HG02759 (cell line): ENCODE results near the gene NIPBL.
"Not testable (repeated sequence)": the region's sequence is repeated elsewhere in the genome, so short reads cannot be mapped to it uniquely, and the experiment has no call there.

Experiments used
- ATAC-seq: cut with Tn5 transposase; IDR thresholded peaks from one replicate; pipeline ENCODE4 v1.9.1; 2021; ENCODE audit warnings: mild to moderate bottlenecking, moderate library complexity; ENCODE audit not compliant: unreplicated experiment

The NIPBL gene

GRCh38 chr5:36901077-36901476 is 24.5 kb downstream of the NIPBL start:
- not testable (repeated sequence) for ATAC-seq

GRCh38 chr5:36901856-36902255 is 25.3 kb downstream of the NIPBL start:
- ATAC-seq, result no peak

GRCh38 chr5:36902353-36902752 is 25.8 kb downstream of the NIPBL start:
- ATAC-seq, result no peak

- no peak for ATAC-seq
Measured at GRCh38 chr5:36904677-36905076, 28.1 kb downstream of the NIPBL start.

DNA sequence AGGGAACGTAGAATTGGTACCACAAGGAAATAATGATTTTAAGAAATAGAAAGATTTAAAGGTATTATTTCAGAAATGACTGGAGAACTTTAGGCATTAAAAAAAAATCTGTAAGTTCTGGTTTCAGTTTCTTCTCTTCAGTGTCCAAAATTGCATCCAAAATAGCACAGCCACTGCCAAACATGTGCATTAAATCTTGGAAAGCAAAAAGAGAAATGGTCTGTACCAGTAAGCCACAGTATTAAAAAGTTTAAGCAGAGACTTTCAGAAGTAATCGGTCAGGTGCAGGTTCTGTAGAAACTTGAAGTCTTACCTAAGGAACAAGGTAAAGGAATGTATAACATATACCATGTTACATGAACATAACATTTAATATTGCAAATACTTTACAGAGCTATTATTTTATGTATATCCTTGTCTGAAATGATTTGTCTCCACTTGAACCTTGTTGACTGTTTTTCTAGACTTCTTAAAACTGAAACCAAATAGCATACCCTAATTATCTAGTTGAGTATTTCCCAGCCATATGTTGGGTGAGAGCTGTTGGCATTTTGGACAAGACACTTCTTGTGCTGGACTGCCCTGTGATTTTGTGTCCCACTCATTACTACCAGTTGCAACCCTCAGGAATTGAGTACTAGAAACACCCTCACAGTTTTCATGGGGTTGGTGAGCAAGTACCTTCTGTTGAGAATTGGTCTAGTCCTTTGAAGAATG is 32.1 kb downstream of the NIPBL start:
- ATAC-seq, result peak; percentile 48

DNA sequence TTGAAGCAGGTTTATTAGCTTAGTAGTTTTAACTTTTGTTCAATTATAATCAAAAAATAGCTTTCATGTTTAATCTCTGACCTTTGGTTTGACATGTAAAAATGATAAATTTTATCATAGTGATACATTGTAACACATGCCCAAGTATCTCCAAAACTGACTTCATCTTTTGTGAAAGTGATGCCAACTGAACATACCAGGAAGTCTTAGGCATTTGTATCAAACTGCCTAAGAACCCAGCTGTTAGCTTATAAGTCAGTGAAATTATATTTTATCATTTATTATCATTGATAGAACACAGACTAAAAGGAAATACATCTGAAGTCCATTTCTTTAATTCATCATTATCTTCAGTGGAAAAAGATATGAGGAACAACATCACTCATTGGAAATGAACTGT is 39.1 kb downstream of the NIPBL start:
- ATAC-seq, result no peak

DNA sequence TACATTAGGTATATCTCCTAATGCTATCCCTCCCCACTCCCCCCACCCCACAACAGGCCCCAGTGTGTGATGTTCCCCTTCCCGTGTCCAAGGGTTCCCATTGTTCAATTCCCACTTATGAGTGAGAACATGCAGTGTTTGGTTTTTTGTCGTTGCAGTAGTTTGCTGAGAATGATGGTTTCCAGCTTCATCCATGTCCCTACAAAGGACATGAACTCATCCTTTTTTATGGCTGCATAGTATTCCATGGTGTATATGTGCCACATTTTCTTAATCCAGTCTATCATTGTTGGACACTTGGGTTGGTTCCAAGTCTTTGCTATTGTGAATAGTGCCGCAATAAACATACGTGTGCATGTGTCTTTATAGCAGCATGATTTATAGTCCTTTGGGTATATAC is 40.0 kb downstream of the NIPBL start:
- not testable (repeated sequence) for ATAC-seq

DNA sequence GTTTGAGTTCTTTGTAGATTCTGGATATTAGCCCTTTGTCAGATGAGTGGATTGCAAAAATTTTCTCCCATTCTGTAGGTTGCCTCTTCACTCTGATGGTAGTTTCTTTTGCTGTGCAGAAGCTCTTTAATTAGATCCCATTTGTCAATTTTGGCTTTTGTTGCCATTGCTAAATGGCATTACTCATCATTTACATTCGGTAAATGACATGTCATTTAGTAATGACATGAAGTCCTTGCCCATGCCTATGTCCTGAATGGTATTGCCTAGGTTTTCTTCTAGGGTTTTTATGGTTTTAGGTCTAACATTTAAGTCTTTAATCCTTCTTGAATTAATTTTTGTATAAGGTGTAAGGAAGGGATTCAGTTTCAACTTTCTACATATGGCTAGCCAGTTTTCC is 40.8 kb downstream of the NIPBL start:
- ATAC-seq, result not testable (repeated sequence)

GRCh38 chr5:36919238-36919637 is 42.7 kb downstream of the NIPBL start:
- no peak for ATAC-seq

DNA sequence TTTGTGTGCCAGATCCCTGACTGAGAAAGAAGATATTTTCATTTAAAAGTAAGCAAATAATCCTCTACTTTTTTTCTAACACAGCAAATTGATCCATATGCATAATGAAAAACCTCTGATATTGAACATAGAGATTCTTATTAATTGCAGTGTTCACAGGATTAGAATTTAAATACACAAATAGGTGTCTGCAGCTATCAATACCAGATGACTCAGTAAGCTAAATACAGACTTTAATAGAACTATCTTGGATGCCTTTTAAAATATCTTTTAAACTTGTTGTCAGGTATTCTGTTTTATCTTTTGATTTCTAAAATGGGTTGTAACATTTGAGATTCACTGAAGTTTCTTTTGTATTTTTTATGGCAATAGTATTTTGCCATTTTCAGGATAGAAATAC is 43.1 kb downstream of the NIPBL start:
- ATAC-seq, result no peak

- no peak for ATAC-seq
Measured at GRCh38 chr5:36928947-36929346, 52.4 kb downstream of the NIPBL start.

DNA sequence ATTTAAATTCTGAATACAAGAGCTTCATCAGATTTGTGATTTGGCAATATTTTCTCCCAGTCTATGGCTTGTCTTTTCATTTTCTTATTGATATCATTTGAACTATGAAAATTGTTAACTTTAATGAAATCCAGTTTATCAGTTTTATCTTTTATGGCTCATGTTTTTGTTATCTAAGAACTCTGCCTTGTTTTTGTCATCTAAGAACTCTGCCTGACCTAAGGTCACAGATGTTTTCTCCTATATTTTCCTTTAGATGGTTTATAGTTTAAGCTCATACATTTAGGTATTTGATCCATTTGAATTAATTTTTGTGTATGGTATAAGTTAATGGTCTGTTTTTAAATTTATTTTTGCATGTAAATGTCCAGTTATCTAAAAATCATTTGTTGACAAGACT is 52.9 kb downstream of the NIPBL start:
- no peak for ATAC-seq

DNA sequence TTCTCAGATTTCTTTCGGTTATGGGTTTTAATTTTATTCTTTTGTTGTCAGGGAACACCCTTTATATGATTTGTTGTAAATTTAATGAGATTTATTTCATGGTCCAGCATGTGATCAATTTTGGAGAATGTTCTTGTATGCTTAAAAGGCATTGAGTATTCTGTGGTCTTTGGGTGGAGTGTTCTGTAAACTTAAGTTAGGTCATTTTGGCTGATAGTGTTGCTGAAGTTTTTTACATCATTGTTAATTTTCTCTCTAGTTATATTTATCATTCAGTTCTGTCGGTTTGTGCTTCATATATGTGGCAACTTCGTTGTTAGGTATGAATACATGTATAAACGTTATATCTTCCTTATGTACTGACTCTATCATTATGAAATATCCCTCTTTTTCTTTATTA is 55.5 kb downstream of the NIPBL start:
- no peak for ATAC-seq

DNA sequence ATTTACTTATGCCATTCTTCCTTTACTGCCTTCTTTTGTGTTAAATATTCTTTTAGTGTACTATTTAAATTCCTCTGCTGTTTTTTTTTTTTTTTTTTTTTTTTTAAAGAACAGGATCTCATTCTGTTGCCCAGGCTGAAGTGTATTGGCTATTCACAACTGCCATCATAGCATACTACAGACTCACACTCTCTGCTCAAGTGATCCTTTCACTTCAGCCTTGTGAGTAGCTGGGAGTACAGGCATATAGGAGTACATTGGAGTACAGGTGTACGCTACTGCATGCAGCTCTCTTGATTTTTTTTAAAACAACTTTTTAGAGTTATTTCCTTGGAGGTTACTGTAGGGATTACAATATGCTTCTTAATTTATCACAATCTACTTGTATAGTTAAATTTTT is 56.1 kb downstream of the NIPBL start:
- ATAC-seq, result no peak

- no peak for ATAC-seq
Measured at GRCh38 chr5:36934740-36935356, 58.3 kb downstream of the NIPBL start.

- no peak for ATAC-seq
Measured at GRCh38 chr5:36935805-36936204, 59.2 kb downstream of the NIPBL start.

- ATAC-seq, result no peak
Measured at GRCh38 chr5:36936309-36936708, 59.7 kb downstream of the NIPBL start.

- ATAC-seq, result no peak
Measured at GRCh38 chr5:36938129-36938528, 61.6 kb downstream of the NIPBL start.

DNA sequence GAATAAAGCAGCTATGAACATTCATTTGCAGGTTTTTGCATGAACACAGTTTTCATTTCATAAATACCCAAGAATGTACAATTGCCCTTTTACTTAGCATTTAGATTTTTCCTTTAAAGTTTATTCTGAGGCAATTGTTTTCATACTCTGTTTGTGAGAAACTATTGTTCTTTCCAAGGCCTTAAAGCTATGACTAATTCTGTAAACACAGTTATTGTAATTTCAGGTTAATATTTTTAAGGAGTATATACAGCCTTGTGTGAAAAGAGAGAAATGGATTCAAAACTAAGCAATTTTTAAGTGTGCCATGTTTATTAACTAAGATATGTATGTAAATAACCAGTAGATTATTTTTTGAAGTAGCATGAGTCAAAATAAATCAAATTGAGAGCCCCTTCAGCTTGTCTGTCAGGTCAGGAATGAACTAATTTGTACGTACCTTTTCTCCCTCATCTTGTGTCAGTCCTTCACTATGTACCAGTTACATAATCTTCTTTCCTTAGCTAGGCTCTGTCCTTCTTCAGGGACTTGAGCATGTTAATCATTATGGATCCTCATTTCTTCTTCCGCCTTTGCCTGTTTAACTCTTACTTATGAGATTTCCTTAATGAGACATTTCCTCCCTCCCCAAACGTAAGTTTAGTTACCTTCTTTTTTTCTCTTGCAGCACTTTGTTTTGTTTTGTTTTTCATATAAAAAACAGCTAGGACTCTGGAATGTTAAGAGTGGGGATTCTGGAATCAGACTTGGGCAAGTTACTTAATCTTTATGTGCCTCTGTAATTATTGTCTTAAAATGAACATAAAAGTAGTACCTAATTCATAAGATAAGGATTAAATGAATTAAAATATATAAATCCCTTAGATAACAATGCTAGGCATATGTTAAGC is 63.6 kb downstream of the NIPBL start:
- ATAC-seq, result no peak

- ATAC-seq, result no peak
Measured at GRCh38 chr5:36943584-36943983, 67.0 kb downstream of the NIPBL start.

- ATAC-seq, result no peak
Measured at GRCh38 chr5:36944024-36944423, 67.5 kb downstream of the NIPBL start.
